Ascending aorta (tissue), 2 donors: ENCODE measurements around the gene GOLGA3. TPM values are rescaled to one million over a fixed set of nuclear protein-coding genes. Genes with fewer than 3 reads are reported as not detected.

ENCODE experiments used
- DNase-seq, 2 donors: peaks; one replicate each; pipeline ENCODE4 v3.0.0-alpha.2; 2019; ENCODE audit warnings: low spot score in 2 of 2
- H3K27ac ChIP-seq, 2 donors: fragments of 200-600 bp; sonication (generic); one replicate each; pipeline ENCODE4 v1.5.1; 2016 to 2017; ENCODE audit warnings: mild to moderate bottlenecking in 1 of 2
- H3K27me3 ChIP-seq: fragments of 200-600 bp; sonication (generic); one replicate; pipeline ENCODE4 v1.5.1; 2017
- H3K36me3 ChIP-seq, 2 donors: fragments of 200-600 bp; sonication (generic); one replicate each; pipeline ENCODE4 v1.5.1; 2016
- H3K4me1 ChIP-seq, 2 donors: fragments of 200-600 bp; sonication (generic); one replicate each; pipeline ENCODE4 v1.5.1; 2016 to 2017; ENCODE audit warnings: mild to moderate bottlenecking in 1 of 2
- H3K4me3 ChIP-seq, 2 donors: fragments of 200-600 bp; sonication (generic); one replicate each; pipeline ENCODE4 v1.5.1; 2016 to 2017; ENCODE audit warnings: mild to moderate bottlenecking in 1 of 2
- H3K9me3 ChIP-seq, 2 donors: fragments of 200-600 bp; sonication (generic); one replicate each; pipeline ENCODE4 v1.5.1; 2016
- CTCF ChIP-seq, 3 experiments: fragments of 200-600 bp in 2 of 3; fragments of 450-650 bp in 1 of 3; sonication (generic) in 2 of 3; IDR thresholded peaks; one replicate each; pipeline ENCODE4 v1.5.1; 2016 to 2019; ENCODE audit warnings: antibody characterized with exemption in 3 of 3, mild to moderate bottlenecking in 1 of 3, moderate library complexity in 1 of 3
- intact Hi-C: fragments of 100-400 bp; cut with DNase I; formaldehyde crosslinking; loops from one replicate; pipeline ENCODE4 v1.15.1; 2023
- total RNA-seq: library from RNA; depleted of rRNA; stranded (reverse); fragments of >200 nt; gene quantifications from one replicate; pipeline ENCODE4 v1.1.0, GENCODE V29; 2016

Gene GOLGA3
- total RNA-seq, 1 donor from 2014 or later: 173 TPM

- intact Hi-C loops: no loop called here
- TF ChIP-seq CTCF (IDR thresholded peaks at IDR 0.05): no peak
- Histone ChIP-seq H3K4me3 (no peak overlapping the region), H3K36me3 (peaks cover 11 to 21% of the 10 kb centered on the region in 2 donors), H3K27me3 (no peaks in the 10 kb centered on the region), H3K4me1 (no peaks in the 10 kb centered on the region), H3K9me3 (no peaks in the 10 kb centered on the region), H3K27ac (no peak overlapping the region)
- DNase-seq: no peak
These were observed 6.7 kb upstream of the GOLGA3 start for GRCh38 chr12:132835076-132836025.

DNA sequence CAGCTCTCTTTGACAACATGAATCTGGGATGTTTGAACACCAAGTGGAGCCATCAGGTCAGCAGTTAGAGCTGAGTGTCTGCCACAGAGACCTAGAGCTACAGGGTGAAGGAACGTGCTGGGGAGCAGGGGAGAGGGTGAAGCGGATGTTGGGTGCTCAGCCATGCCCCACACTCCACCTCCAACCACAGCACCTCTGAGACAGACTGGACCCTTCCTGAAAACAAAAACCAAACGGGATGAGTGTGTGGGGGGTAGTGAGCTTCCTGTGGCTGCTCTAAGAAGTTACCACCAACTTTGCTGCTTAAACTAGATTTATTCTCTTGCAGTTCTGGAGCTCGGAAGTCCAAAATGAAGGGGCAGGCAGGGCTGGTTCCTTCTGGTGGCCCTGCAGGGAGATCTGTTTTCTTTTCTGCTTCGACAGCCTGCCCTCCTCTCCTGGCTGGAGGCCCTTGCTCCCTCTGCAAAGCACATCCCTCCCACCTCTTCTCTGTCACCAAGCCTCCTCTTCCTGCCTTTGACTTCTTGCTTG is 5.6 kb upstream of the GOLGA3 start:
- no peaks in the 10 kb centered on the region for H3K4me1 ChIP-seq
- intact Hi-C loops: no loop called here
- H3K27me3 ChIP-seq: no peaks in the 10 kb centered on the region
- H3K4me3 ChIP-seq: no peak overlapping the region
- H3K36me3 ChIP-seq: peaks cover 5 to 16% of the 10 kb centered on the region in 2 donors
- DNase-seq: no peak
- no peaks in the 10 kb centered on the region for H3K9me3 ChIP-seq
- H3K27ac ChIP-seq: no peak overlapping the region
- TF ChIP-seq CTCF (IDR thresholded peaks at IDR 0.05): no peak

DNA sequence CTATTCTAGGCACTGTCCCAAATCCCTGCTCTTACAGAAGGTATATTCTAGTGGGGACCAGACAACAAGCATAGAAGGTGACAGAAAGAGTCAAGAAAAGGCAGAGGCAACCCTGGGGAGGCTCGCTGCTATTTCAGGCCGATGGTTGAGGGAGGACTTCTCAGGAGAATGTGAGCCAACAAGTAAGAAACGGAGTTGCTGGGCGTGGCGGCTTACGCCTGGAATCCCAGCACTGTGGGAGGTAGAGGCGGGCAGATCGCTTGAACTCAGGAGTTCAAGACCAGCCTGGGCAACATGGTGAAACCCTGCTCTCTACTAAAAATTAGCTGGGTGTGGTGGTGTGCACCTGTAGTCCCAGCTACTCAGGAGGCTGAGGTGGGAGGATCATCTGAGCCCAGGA is 4.7 kb upstream of the GOLGA3 start:
- Histone ChIP-seq H3K36me3 (peaks cover 0 to 10% of the 10 kb centered on the region in 2 donors), H3K27me3 (no peaks in the 10 kb centered on the region), H3K27ac (no peak overlapping the region), H3K9me3 (no peaks in the 10 kb centered on the region), H3K4me3 (no peak overlapping the region), H3K4me1 (no peaks in the 10 kb centered on the region)
- DNase-seq: no peak
- TF ChIP-seq CTCF (IDR thresholded peaks at IDR 0.05): no peak
- intact Hi-C loops: no loop called here

DNA sequence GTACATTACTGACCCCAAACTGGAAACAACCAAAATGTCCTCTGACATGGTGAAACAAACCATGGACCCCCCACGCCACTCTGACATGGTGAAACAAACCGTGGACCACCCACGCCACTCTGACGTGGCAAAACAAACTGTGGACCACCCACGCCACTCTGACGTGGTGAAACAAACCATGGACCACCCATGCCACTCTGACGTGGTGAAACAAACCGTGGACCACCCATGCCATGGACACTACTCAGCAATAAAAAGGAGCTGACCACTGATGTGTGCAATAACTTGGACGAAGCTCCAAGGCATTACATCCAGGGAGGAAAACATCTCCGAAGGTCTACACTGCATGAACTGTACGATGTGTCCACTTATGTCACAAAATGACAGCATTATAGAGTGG is 3.1 kb upstream of the GOLGA3 start:
- intact Hi-C loops: no loop called here
- no peak overlapping the region for H3K4me3 ChIP-seq

More for the DNA sequence above, 3.1 kb upstream of the GOLGA3 start:
- no peaks in the 10 kb centered on the region for H3K27me3 ChIP-seq
- H3K36me3 ChIP-seq: peaks cover 0 to 7% of the 10 kb centered on the region in 2 donors
- DNase-seq: no peak
- H3K27ac ChIP-seq: no peak overlapping the region
- H3K4me1 ChIP-seq: peaks cover 9 to 12% of the 10 kb centered on the region in 2 donors
- H3K9me3 ChIP-seq: no peaks in the 10 kb centered on the region
- no peak for TF ChIP-seq CTCF (IDR thresholded peaks at IDR 0.05)
